Subcutaneous adipose tissue (tissue), 4 donors: Measurements from ENCODE around the gene STARD9. TPM values are rescaled to one million over a fixed set of nuclear protein-coding genes. Genes with fewer than 3 reads are reported as not detected.

ENCODE experiments used
- total RNA-seq, 4 donors: library from RNA; depleted of rRNA; stranded (reverse); fragments of >200 nt; gene quantifications; one replicate each; pipeline ENCODE4 v1.1.0, GENCODE V29; 2016
- TF ChIP-seq, protein P1 (sequence below): fragments of 450-650 bp; IDR thresholded peaks from one replicate; pipeline ENCODE4 v1.5.1; 2016; ENCODE audit warnings: low read depth, mild to moderate bottlenecking, control low read depth, antibody characterized with exemption, moderate library complexity

The STARD9 gene
- total RNA-seq, 4 donors from 2014 or later = 25.6 to 79.5 (median 39.8) TPM

DNA sequence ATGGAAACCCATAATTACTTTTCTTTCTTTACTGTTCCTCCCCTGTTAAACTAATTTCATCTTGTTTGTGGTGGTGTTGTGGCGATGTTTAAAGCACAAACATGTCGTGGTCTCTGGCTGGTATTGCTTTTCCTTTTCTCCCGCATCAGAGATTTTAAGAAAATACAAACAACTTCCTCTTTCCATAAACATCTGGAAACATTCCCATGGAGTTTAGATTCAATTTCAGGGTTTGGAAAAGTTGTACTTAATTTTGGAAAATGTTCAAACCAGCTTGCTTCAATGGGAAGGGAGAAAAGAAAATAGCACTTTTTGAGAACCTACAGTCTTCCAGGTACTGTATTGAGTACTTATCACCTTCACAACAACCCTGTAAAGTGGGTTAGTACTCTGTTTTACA, 30.4 kb downstream of the STARD9 start:
- TF ChIP-seq, protein P1, sequence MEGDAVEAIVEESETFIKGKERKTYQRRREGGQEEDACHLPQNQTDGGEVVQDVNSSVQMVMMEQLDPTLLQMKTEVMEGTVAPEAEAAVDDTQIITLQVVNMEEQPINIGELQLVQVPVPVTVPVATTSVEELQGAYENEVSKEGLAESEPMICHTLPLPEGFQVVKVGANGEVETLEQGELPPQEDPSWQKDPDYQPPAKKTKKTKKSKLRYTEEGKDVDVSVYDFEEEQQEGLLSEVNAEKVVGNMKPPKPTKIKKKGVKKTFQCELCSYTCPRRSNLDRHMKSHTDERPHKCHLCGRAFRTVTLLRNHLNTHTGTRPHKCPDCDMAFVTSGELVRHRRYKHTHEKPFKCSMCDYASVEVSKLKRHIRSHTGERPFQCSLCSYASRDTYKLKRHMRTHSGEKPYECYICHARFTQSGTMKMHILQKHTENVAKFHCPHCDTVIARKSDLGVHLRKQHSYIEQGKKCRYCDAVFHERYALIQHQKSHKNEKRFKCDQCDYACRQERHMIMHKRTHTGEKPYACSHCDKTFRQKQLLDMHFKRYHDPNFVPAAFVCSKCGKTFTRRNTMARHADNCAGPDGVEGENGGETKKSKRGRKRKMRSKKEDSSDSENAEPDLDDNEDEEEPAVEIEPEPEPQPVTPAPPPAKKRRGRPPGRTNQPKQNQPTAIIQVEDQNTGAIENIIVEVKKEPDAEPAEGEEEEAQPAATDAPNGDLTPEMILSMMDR = no peak

DNA sequence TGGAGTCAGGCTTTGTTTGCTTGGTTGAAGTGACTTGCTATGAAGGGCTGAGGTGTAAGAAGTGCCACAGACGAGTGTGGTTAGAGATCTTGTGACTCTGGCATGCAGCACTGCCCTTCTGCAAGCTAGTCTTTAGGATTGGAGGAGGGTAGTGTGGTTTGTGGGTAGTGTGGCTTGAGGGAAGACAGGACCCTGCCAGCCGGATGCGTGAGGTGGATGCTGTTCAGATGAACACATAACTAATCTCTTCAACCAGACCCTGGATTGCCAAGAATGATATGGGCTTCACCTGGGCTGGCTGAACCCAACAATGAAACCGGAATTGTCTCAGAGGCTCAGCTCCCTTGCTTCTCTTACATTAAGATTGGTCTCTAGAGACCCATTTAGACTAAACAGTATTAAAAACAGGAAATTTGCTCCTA, 32.7 kb downstream of the STARD9 start:
- TF ChIP-seq, protein P1 = no peak

DNA sequence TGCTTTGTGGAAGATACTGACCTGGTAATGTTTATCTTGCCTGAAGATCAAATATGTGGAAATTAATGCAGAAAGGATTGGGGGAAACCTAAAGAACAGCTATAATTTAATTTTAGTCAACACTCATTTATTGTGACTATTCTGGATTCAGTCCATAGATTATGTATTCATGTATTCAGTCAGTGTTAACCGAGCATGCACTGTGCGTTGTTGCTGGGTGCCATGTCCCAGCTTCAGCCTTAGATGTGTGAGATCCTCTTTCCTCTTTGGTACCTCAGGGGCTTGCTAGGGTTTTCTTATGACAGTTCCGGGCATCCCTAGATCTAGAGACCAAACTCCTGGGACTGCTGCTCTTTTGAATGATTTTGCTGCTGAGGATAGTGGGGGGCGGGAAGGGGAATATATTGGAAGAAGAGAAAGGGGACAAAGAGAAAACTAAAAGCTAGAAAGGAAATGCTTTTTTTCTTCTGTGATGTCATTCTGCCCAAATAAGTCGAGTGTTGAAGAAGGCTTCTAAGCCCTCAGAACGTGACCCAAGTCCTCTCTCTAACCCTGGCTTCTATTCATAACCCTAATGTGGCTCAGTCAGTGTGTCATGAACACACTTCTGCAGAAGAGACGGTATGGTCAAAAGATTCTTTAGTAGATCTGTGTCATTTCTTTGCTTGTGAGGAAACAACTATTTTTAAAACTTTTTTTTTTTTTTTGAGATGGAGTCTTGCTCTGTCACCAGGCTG, 33.5 kb downstream of the STARD9 start:
- TF ChIP-seq, protein P1 = no peak

DNA sequence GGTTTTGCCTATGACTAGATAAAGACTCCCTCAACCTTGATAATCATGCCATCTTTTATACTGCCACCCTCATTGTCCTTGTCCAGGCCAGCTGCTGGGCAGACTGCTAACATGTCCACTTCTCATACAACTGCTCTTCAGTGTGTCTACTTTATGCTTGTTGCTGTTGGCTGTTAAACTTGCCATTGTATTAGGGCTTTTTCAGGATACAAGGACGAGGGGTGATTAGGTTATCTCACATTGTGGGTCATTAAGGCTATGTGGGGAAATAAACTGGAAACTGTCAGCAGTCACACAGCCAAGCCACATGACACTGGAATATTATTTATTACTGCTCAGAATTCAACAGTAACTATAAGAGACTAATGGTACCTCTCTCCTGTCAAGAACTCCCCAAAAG, 36.1 kb downstream of the STARD9 start:
- TF ChIP-seq, protein P1 = no peak

DNA sequence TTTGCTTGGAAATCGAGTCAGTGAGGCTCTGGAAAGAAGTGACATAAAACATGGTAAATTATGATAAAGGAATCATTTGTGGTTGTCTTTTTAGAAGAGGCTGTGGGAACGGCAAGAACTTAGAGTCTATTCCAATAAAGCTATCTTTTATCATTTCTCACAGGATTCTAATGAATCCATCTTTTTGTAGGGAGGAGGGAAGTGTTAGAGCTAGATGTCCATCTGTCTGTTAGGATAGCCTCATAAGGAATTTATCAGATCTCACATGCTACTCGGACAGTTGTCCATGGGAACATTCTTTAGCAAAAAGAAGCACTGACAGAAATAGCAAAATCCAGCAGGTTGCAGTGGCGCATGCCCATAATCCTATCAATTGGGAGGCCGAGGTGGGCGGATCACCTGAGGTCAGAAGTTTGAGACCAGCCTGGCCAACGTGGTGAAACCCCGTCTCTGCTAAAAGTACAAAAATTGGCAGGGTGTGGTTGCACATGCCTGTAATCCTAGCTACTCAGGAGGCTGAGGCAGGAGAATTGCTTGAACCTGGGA, 37.0 kb downstream of the STARD9 start:
- TF ChIP-seq, protein P1 = no peak

DNA sequence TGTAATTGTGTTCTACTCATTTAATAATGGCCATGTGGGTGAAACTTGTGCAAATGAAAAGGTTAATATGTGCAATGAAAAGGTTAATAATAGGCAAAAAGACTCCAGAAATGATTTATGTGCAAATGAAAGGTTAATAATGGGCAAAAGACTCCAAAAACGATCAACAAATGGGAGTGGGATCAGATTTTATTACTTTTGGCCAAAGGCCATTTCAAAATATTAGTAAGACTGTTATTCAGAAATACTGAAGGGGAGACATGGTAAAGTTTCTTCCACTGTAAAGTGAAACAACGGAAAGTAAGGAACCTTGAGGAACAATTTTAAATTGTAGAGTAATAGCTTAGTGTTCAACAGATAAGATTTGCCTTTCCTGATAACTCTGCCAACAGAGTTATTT, 40.7 kb downstream of the STARD9 start:
- TF ChIP-seq, protein P1 = no peak

DNA sequence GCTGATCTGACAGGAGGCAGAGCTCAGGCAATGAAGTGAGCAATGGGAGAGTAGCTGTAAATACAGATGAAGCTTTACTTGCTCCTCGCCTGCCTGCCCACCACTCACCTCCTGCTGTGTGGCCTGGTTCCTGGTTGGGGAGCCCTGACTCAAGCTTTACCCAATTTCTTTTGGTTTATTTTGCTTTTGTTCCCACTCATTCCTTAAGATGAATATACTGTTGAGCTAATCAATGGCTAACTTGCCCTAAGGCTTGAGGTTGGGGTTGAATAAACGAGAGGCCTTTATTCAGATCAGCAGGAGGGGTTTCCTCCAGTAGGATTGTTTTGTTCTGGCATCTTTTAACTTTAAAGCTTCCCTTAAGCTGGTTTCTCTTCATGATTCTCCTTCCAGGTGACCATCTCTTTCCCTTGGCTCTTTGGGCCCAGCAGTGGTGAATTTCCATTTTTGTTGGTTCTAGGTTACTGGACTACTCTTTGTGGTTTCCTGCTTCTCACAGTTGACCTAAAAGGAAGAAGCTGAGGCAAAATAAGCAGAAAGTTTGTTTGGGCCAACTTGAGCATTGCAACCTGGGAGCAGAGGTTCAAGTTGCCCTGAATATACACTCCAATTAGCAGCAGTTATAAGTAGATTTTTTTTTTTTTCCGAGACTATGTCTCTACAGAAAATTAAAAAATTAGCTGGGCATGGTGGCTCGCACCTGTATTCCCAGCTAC, 44.4 kb downstream of the STARD9 start:
- TF ChIP-seq, protein P1 = no peak
